ENCODE measurements around the gene FUOM. TPM values are rescaled to one million over a fixed set of nuclear protein-coding genes. Genes with fewer than 3 reads are reported as not detected.

FUOM gene
- total and polyA plus RNA-seq, 10 of the 15 experiments (the other 5 are each of a cell fraction or from before 2014, with no cell fraction given) = 1.8 to 41.7 (median 25.6) TPM

GRCh38 chr10:133379152-133379800 is 21.5 kb upstream of the FUOM start, which contains the start of gene PAOX (continued):
- TF ChIP-seq REST (IDR thresholded peaks at IDR 0.05; ENCODE audit: low read depth, low read length) (no peak), SKIL (IDR thresholded peaks at IDR 0.05; ENCODE audit: low read depth, poor library complexity, severe bottlenecking) (no peak), TCF12 (IDR thresholded peaks at IDR 0.05; ENCODE audit: low read depth, low read length) (no peak), FOXK2 (IDR thresholded peaks at IDR 0.05) (no peak), KAT2A (conservative IDR thresholded peaks at IDR 0.05; ENCODE audit: control insufficient read depth, low read depth, low read length) (no peak), SMC3 (IDR thresholded peaks at IDR 0.05; ENCODE audit: borderline replicate concordance, low read length) (no peak), SREBF2 (IDR thresholded peaks at IDR 0.05; ENCODE audit: low read length) (no peak), NFYA (IDR thresholded peaks at IDR 0.05; ENCODE audit: borderline replicate concordance, low read depth, low read length) (no peak), EZH2 (IDR thresholded peaks at IDR 0.05; ENCODE audit: borderline replicate concordance, control insufficient read depth, low read depth, low read length) (no peak), RELA (IDR thresholded peaks at IDR 0.05; ENCODE audit: borderline replicate concordance, partially characterized antibody) (no peak), MEF2B (IDR thresholded peaks at IDR 0.05; ENCODE audit: partially characterized antibody, poor library complexity, severe bottlenecking) (peak; percentile 22), RAD51 (IDR thresholded peaks at IDR 0.05) (no peak), JUNB (IDR thresholded peaks at IDR 0.05) (no peak), PBX3 (IDR thresholded peaks at IDR 0.05; ENCODE audit: insufficient replicate concordance, low read depth, low read length) (no peak), PKNOX1 (IDR thresholded peaks at IDR 0.05) (no peak), POLR2AphosphoS5 (IDR thresholded peaks at IDR 0.05; ENCODE audit: low read length) (no peak; the same call in 1 of the 2 replicates), SIX5 (IDR thresholded peaks at IDR 0.05; ENCODE audit: low read depth, low read length, severe bottlenecking) (no peak), CREM (IDR thresholded peaks at IDR 0.05; ENCODE audit: low read depth) (no peak), PAX5 (IDR thresholded peaks at IDR 0.05; ENCODE audit: borderline replicate concordance, low read depth, low read length) (no peak), SP1 (IDR thresholded peaks at IDR 0.05; ENCODE audit: low read depth, low read length) (no peak), IRF4 (IDR thresholded peaks at IDR 0.05; ENCODE audit: low read depth, low read length) (no peak), BRCA1 (IDR thresholded peaks at IDR 0.05; ENCODE audit: low read depth, low read length) (no peak), MEF2A (IDR thresholded peaks at IDR 0.05; ENCODE audit: insufficient read depth, low read depth, low read length) (no peak)
